ACC112 (cell line): ENCODE results near the gene GPRC5B.

Source experiments
- H2AFZ ChIP-seq: fragments of 200-600 bp; sonication (generic); one replicate; pipeline ENCODE4 v1.6.0; 2017; ENCODE audit warnings: antibody characterized with exemption, low read length; ENCODE audit not compliant: unreplicated experiment
- H3K27ac ChIP-seq: fragments of 200-600 bp; sonication (generic); 2 replicates; pipeline ENCODE4 v1.5.1; 2014; ENCODE audit warnings: low read depth, mild to moderate bottlenecking, antibody characterized with exemption, low read length, moderate library complexity
- H3K27me3 ChIP-seq: fragments of 200-600 bp; sonication (generic); 2 replicates; pipeline ENCODE4 v1.6.1; 2014; ENCODE audit warnings: mild to moderate bottlenecking, antibody characterized with exemption, low read length, moderate library complexity, mixed read lengths; ENCODE audit not compliant: insufficient read depth
- H3K36me3 ChIP-seq: fragments of 200-600 bp; sonication (generic); 2 replicates; pipeline ENCODE4 v1.6.1; 2016; ENCODE audit warnings: mild to moderate bottlenecking, antibody characterized with exemption, low read length, moderate library complexity, mixed read lengths; ENCODE audit not compliant: insufficient read depth
- H3K4me1 ChIP-seq: fragments of 200-600 bp; sonication (generic); one replicate; pipeline ENCODE4 v1.6.1; 2016; ENCODE audit warnings: low read length, mixed read lengths; ENCODE audit not compliant: insufficient read depth, unreplicated experiment, control insufficient read depth
- H3K4me3 ChIP-seq: fragments of 200-600 bp; sonication (generic); 2 replicates; pipeline ENCODE4 v1.5.1; 2014; ENCODE audit warnings: mild to moderate bottlenecking, low read depth, low read length
- H3K79me2 ChIP-seq: fragments of 200-600 bp; sonication (generic); one replicate; pipeline ENCODE4 v1.6.0; 2016; ENCODE audit warnings: low read length; ENCODE audit not compliant: control insufficient read depth, unreplicated experiment, insufficient read depth

Gene GPRC5B

DNA sequence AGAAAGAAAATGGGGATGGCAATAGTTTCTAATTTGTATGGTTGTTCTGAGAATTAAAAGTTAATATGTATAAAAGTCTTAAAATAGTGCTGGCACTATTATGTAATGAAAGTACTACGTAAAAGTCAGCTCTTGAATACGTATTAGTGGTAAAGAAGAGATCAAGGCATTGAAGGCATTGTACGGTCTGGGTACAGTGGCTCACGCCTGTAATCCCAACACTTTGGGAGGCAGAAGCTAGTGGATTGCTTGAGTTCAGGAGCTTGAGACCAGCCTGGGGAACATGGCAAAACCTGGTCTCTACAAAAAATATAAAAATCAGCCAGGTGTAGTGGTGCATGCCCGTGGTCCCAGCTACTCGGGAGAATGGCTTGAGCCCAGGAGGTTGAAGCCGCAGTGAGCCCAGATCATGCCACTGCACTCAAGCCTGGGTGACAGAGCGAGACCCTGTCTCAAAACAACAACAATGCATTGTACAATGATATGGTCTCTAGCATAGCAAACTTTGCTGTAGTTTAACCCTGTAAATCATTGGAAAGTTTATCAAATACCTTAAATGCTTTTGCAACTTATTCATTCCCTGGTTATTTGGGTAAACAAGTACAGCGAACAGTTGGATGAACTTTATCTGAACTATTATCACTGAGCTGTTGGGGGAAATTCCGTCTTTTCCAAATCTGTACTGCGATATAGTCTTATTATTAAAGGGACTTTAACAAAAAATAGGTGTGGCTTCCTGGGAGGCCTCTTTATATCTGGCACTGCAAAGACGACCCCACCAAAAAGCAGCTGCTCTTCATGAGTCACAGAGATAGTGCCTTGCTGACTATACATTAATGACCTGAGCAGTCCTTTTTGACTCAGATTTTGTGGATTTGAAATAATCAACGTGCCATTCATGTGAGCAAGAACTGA lies 73.6 kb downstream of the GPRC5B start:
- peak overlapping the region; percentile 74 for H3K27ac ChIP-seq
- H3K27me3 ChIP-seq, result no peaks in the 10 kb centered on the region
- no peaks in the 10 kb centered on the region for H3K79me2 ChIP-seq
- peak overlapping the region; percentile 19; the same call in 1 of the 2 replicates for H3K4me3 ChIP-seq
- peaks cover 21% of the 10 kb centered on the region for H3K4me1 ChIP-seq
- peak overlapping the region; percentile 3 for H2AFZ ChIP-seq
- H3K36me3 ChIP-seq, result peaks cover 6% of the 10 kb centered on the region; the same call in 1 of the 2 replicates

DNA sequence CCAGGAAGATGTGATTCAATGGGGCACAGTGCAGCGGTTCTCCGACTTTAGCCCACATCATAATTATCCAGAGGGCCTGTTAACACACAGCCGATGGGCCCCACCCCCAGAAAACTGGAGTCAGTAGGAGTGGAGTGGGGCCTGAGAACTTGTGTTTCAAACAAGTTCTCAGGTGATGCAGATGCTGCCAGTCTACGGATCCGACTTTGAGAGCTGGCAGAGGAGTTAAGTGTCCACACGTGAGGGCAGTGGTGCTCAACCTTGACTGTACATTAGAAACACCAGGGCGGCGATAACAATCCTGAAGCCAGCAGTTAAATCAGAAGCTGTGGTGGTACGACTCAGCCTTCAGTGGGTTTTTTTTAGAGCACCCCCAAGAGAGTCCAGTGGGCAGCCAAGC lies 75.0 kb downstream of the GPRC5B start:
- Histone ChIP-seq H3K27me3 (no peaks in the 10 kb centered on the region), H3K4me3 (no peak overlapping the region), H3K27ac (no peak overlapping the region), H3K79me2 (no peaks in the 10 kb centered on the region), H3K4me1 (peaks cover 24% of the 10 kb centered on the region), H3K36me3 (peaks cover 6% of the 10 kb centered on the region; the same call in 1 of the 2 replicates), H2AFZ (no peak overlapping the region)

DNA sequence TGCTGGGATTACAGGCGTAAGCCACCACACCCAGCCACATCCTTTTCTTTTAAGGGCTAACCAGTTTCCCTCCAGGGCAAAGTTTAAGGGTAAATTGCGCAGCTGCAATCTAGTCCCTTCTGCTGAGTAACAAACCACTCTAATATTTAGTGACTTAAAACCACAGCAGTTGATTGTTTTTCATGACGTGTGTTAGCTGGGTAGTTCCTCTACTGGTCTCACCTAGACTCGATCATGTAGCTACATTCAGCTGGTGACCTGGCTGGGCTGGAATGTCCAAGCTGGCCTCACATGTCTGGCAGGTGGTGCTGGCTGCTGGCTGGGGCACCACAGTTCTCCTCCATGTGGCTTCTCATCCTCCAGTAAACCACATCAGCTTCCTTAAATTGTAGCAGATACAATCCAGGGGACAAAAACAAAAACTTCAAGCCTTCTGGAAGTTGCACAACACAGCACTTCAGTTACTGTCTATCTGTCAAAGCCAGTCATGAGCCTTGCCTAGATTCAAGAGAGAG lies 75.5 kb downstream of the GPRC5B start:
- H3K4me1 ChIP-seq, result peaks cover 24% of the 10 kb centered on the region
- no peaks in the 10 kb centered on the region for H3K27me3 ChIP-seq
- no peaks in the 10 kb centered on the region for H3K79me2 ChIP-seq
- no peak overlapping the region for H2AFZ ChIP-seq
- H3K4me3 ChIP-seq, result no peak overlapping the region
- no peak overlapping the region for H3K27ac ChIP-seq
- H3K36me3 ChIP-seq, result peaks cover 6% of the 10 kb centered on the region; the same call in 1 of the 2 replicates

DNA sequence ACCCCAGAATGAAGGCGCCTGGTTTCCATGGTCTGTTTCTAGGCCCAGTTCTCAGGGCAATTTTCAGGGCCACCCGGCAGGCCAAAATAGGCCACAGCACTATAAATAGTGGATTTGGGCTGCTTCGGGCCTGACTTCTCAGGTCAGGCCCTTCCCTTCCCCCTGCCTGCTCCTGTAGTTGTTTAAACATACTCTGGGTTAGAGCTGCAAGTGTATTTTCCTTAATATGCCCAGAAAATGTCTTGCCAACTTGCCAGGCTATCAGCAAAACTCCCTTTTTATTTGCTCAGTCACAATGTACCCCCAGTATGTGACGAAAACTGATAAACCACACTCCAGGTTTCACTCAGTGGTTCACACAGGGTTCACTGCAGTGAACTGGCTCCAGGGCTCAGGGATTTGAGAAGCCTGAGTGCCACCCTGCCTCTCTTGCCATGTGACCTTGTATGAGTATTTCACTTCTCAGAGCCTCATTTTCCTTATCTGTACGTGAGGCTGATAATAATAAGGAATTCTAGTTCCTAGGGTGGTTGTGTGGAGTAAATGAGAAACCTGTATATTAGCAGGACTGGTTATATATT lies 76.5 kb downstream of the GPRC5B start:
- H3K79me2 ChIP-seq, result no peaks in the 10 kb centered on the region
- peaks cover 5% of the 10 kb centered on the region; the same call in 1 of the 2 replicates for H3K36me3 ChIP-seq
- H3K4me1 ChIP-seq, result peaks cover 24% of the 10 kb centered on the region
- H2AFZ ChIP-seq, result no peak overlapping the region
- no peak overlapping the region for H3K4me3 ChIP-seq
- H3K27ac ChIP-seq, result no peak overlapping the region
- no peaks in the 10 kb centered on the region for H3K27me3 ChIP-seq
